ENCODE results near the gene MAP2K5.

MAP2K5 gene

GRCh38 chr15:67815036-67815592 is 272.6 kb downstream of the MAP2K5 start:
- no peak for DNase-seq

DNA sequence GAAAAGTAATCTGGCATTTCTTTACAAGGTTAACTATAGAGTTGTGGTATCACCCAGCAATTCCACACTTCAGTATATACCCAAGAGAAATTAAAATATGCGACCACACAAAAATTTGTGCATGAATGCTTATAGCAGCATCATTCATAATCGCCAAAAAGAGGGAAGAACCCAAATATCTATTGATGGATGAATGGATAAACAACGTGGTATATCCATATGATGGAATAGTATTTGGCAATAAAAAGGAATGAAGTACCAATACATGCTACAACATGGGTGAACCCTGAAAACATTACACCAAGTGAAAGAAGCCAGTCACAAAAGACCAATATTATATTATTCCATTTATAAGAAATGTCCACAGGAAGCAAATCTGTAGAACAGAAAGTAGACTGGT is 274.2 kb downstream of the MAP2K5 start:
- DNase-seq = no peak

- no peak for DNase-seq
These were observed 276.0 kb downstream of the MAP2K5 start for GRCh38 chr15:67818464-67818863.

- no peak for DNase-seq
These were observed 277.1 kb downstream of the MAP2K5 start for GRCh38 chr15:67819636-67820035.

GRCh38 chr15:67820122-67820991 is 277.9 kb downstream of the MAP2K5 start:
- DNase-seq = no peak

DNA sequence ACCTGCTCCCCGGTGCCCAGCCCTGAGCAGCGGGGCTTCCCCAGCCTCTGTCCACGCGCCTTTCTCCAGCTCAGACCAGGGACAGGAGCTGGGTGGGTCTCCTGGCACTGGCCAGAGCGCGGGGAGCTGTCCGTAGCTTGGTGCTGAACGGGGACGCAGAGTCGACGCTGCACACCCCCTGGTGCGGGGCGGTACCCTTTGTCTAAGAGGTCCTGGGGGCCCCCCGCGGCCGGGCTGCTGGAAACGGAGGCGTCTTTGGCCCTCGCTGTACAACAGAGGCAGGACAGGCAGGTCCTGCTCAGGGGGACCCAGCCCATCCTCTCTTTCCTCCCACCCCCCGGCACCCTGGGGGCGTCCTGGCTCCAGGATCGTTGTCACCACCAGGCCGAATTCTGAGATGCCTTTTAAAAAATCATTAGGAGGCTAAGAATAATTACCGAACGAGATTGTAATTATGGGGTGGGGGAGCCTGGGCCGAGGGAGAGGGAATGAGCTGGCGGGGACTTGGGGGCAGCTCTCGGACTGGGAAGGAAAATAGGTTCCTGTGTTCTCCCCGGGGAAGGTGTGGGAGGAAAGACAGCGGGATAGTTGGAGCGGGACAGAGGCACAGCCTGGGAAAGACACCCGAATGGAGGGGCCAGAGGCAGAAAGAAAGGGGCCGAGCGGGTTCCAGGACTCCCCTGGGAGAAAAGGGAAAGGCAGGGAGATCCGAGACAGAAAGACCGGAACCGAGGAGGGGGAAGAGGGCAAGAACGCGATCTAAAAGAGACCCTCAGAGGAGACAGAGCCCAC is 278.7 kb downstream of the MAP2K5 start:
- no peak for DNase-seq

GRCh38 chr15:67821784-67822440 is 279.4 kb downstream of the MAP2K5 start:
- no peak for DNase-seq

DNA sequence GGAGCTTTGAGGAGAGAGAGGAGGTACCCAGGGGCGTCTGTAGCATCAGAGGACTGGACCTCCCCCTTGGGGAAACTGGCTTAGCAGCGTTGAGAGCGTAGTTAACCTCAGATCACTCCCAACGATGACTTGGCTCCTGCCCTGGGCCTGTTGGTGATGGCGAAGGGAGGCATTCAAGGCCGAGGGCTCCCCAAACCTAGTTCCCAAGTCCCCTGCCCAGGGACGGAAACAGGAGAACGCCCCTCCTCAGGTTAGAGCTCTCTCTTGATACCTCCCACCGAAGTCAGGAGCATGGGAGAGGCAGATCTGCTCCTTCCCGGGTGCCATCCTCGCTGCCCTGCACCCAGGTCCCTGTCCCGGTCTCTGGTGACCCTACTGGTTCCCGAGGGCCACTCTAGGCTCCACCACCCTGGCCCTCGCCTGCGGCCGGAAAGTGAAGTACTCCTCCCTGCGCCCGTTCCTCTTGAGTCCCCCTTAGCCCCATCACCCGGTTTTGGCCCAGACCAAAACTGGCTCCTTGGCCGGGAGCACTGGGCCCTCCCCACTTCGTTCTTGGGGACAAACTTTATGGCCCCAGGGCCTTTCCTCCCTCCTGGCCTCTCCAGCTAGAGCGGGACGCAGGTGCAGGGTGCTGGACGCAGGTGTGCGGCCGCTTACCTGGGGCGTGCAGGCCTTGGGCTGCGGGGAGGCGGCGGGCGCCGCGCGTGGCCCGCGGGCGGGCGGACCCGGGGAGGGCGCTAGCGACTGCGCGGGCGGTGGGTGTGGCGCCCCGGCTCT is 280.2 kb downstream of the MAP2K5 start:
- DNase-seq = no peak

DNA sequence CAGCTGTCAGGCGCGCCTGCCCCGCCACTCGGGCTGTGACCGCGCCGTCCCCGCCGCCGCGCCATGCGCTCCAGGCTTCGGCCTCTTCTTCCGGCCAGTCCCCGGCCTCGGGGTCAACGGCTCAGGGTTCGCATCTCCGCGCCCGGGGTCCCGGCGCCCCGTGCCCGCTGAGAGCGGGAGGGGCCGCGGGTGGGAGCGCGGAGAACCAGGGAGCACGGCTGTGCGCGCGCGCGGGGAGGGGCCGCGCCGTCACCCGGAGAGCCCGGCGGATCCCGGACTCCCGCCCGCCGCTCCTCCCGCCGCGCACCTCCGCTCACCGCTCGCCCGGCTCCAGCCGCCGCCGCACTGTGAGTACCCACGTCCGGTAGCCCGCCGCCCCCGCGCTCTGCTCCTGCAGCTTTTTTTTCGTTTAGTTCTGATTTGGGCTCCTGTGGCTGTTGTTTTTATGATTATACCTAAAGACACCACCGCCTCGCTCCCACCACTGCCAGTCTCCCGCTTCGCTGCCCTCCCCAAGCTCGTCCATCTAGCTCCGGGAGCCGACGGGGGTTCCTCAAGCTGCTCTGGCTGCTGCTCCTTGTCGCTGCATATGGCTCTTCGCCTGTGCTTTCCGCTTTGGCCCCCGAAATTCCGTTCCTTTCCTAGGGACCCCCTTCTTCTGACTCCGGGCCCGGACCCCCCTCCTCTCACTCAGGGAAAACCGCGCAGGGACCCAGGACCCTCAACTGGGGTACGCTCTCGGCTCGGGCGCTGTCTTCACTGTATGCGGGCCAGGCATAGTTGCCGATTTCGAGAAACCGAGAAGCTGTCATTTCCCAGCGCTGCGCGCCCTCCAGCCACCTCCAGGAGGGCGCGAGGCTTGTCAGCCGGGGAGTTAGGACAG is 281.1 kb downstream of the MAP2K5 start:
- no peak for DNase-seq

- DNase-seq = no peak
These were observed 281.9 kb downstream of the MAP2K5 start for GRCh38 chr15:67824197-67824968.

GRCh38 chr15:67824976-67825880 is 282.7 kb downstream of the MAP2K5 start, which contains the start of gene SKOR1:
SKOR1 (plus strand) TSS chr15:67825509; CDS start chr15:67825603, 94 bp downstream.
- DNase-seq = no peak

DNA sequence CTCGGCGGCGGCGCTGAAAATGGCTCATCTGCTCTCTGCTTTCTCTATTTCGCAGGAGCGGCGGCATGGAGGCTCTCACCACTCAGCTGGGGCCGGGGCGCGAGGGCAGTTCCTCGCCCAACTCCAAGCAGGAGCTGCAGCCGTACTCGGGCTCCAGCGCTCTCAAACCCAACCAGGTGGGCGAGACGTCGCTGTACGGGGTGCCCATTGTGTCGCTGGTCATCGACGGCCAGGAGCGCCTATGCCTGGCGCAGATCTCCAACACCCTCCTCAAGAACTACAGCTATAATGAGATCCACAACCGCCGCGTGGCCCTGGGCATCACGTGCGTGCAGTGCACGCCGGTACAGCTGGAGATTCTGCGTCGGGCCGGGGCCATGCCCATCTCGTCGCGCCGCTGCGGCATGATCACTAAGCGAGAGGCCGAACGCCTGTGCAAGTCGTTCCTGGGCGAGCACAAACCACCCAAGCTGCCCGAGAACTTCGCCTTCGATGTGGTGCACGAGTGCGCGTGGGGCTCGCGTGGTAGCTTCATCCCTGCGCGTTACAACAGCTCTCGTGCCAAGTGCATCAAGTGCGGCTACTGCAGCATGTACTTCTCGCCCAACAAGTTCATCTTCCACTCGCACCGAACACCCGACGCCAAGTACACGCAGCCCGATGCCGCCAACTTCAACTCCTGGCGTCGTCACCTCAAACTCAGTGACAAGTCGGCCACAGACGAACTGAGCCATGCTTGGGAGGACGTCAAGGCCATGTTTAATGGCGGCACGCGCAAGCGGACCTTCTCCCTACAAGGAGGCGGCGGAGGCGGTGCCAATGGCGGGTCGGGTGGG is 283.6 kb downstream of the MAP2K5 start:
- DNase-seq = no peak

GRCh38 chr15:67826717-67827561 is 284.4 kb downstream of the MAP2K5 start:
- no peak for DNase-seq

GRCh38 chr15:67827562-67828277 is 285.2 kb downstream of the MAP2K5 start:
- no peak for DNase-seq

DNA sequence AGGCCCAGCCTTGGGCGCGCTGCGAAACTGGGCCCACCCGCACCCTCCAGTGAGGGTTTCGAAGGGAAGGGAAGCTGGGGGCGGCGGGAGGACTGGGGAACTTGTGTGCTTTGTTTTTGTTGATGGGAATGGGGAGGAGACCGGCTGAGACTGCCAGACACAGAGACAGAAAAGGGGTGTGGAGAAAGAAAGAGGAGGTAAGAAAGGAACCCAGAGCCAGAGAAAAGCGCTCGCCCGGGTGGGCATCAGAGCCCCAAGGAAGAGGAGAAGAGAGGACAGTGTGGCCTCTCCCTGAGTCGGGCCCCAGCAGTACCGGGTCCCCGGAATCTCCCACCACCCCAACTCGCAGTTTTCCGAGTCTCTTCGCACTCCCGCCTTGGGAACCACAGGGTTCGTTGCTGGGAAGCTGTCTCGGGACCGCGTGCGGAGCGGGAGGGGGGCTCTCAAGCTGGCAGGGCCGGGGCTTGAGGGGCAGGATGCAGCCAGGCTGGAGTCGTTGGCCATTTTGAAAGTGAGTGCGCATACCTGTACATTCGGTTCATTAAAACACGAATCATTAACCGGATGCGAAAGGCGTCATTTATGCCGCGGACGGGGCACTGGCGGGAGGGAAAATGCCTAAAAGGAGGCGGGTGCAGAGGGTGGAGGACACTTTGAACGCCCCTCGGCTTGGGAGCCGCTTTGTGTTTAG is 285.9 kb downstream of the MAP2K5 start:
- DNase-seq = no peak
